KMS-11 (cell line): Measurements from ENCODE around the gene CCDC136.

ENCODE experiments used
- H2AFZ ChIP-seq: fragments of 200-600 bp; sonication (generic); 2 replicates; pipeline ENCODE4 v1.6.1; 2016; ENCODE audit warnings: antibody characterized with exemption, mixed run types, low read depth
- H3K27ac ChIP-seq: fragments of 200-600 bp; sonication (generic); 2 replicates; pipeline ENCODE4 v1.6.1; 2016; ENCODE audit warnings: mild to moderate bottlenecking, mixed run types
- H3K27me3 ChIP-seq: fragments of 200-600 bp; sonication (generic); 2 replicates; pipeline ENCODE4 v1.6.1; 2017; ENCODE audit warnings: mild to moderate bottlenecking, low read depth, mixed run types, moderate library complexity; ENCODE audit not compliant: insufficient read depth
- H3K36me3 ChIP-seq: fragments of 200-600 bp; sonication (generic); 2 replicates; pipeline ENCODE4 v1.6.1; 2017; ENCODE audit warnings: mild to moderate bottlenecking, mixed run types; ENCODE audit not compliant: insufficient read depth
- H3K4me1 ChIP-seq: fragments of 200-600 bp; sonication (generic); 2 replicates; pipeline ENCODE4 v1.6.1; 2016; ENCODE audit warnings: mild to moderate bottlenecking, low read depth, mixed run types; ENCODE audit not compliant: poor library complexity, severe bottlenecking
- H3K4me2 ChIP-seq: fragments of 200-600 bp; sonication (generic); 2 replicates; pipeline ENCODE4 v1.7.0; 2016; ENCODE audit warnings: mild to moderate bottlenecking, mixed run types
- H3K4me3 ChIP-seq: fragments of 200-600 bp; sonication (generic); IDR thresholded peaks from 2 replicates; pipeline ENCODE4 v1.6.1; 2017; ENCODE audit warnings: low read depth, low read length, mixed read lengths; ENCODE audit not compliant: insufficient read depth
- H3K79me2 ChIP-seq: fragments of 200-600 bp; sonication (generic); 2 replicates; pipeline ENCODE4 v1.6.1; 2016; ENCODE audit warnings: low read depth, mixed run types; ENCODE audit not compliant: insufficient read depth
- H3K9ac ChIP-seq: fragments of 200-600 bp; sonication (generic); 2 replicates; pipeline ENCODE4 v1.6.1; 2016; ENCODE audit warnings: mild to moderate bottlenecking, mixed run types
- H4K20me1 ChIP-seq: fragments of 200-600 bp; sonication (generic); 2 replicates; pipeline ENCODE4 v1.6.1; 2016; ENCODE audit warnings: mild to moderate bottlenecking, mixed run types; ENCODE audit not compliant: insufficient read depth
- CTCF ChIP-seq: fragments of 200-600 bp; sonication (generic); conservative IDR thresholded peaks from 2 replicates; pipeline ENCODE4 v1.6.1; 2017; ENCODE audit warnings: low read depth, mild to moderate bottlenecking, antibody characterized with exemption, low read length, moderate library complexity, mixed read lengths

Gene CCDC136

GRCh38 chr7:128763541-128763940, 28.2 kb upstream of the CCDC136 start:
- Histone ChIP-seq H3K36me3 (0 out of 2 replicates have a peak, but pooled peaks cover 8% of the 10 kb centered on the region), H3K9ac (no peak overlapping the region), H3K4me2 (no peak overlapping the region), H3K27me3 (no peaks in the 10 kb centered on the region), H3K79me2 (no peaks in the 10 kb centered on the region), H3K4me1 (no peaks in the 10 kb centered on the region), H3K27ac (no peak overlapping the region), H2AFZ (no peak overlapping the region), H3K4me3 (no peak overlapping the region), H4K20me1 (no peaks in the 10 kb centered on the region)
- no peak for TF ChIP-seq CTCF

DNA sequence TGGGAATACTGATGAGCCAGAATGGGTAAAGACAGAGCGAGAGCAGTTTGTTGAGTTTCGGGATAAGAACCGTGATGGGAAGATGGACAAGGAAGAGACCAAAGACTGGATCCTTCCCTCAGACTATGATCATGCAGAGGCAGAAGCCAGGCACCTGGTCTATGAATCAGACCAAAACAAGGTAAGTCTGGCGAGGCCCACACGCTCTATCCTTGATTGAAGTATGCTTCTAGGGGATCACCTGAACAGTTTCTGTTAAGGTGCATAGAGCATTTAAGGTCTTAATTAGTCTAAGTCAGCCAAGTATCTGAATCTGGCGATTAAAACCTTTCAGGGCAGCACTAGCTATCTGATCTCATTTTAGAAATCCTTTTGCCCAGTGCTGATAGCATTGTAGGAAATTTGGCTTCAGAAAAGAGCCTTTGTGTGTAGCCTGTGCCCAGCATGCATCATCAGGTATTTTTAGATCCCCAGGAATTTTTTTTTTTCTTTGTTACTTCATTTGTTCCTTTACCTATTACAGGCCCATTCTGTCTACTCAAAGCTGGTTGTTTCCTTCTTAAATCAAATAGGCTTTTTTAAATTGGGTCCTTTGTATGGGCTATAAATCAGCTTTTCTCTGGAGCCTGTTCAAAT, 24.2 kb upstream of the CCDC136 start:
- no peak overlapping the region for H3K4me2 ChIP-seq
- no peaks in the 10 kb centered on the region for H3K79me2 ChIP-seq
- no peak overlapping the region for H3K4me3 ChIP-seq
- no peak overlapping the region for H3K9ac ChIP-seq
- H3K27me3 ChIP-seq, result no peaks in the 10 kb centered on the region
- no peak overlapping the region for H2AFZ ChIP-seq
- no peaks in the 10 kb centered on the region for H3K4me1 ChIP-seq
- TF ChIP-seq CTCF, result no peak
- no peaks in the 10 kb centered on the region for H4K20me1 ChIP-seq
- H3K36me3 ChIP-seq, result no peaks in the 10 kb centered on the region; the same call in 1 of the 2 replicates
- no peak overlapping the region for H3K27ac ChIP-seq

DNA sequence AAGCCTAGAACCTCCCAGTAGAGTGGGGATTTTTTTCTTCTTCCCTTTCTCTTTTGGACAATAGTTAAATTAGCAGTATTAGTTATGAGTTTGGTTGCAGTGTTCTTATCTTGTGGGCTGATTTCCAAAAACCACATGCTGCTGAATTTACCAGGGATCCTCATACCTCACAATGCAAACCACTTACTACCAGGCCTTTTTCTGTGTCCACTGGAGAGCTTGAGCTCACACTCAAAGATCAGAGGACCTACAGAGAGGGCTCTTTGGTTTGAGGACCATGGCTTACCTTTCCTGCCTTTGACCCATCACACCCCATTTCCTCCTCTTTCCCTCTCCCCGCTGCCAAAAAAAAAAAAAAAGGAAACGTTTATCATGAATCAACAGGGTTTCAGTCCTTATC, 21.5 kb upstream of the CCDC136 start:
- Histone ChIP-seq H3K27ac (no peak overlapping the region), H3K4me1 (no peaks in the 10 kb centered on the region), H3K79me2 (no peaks in the 10 kb centered on the region), H3K4me3 (no peak overlapping the region), H2AFZ (no peak overlapping the region), H3K4me2 (no peak overlapping the region), H3K9ac (no peak overlapping the region), H3K36me3 (no peaks in the 10 kb centered on the region; the same call in 1 of the 2 replicates), H4K20me1 (no peaks in the 10 kb centered on the region), H3K27me3 (no peaks in the 10 kb centered on the region)
- no peak for TF ChIP-seq CTCF

DNA sequence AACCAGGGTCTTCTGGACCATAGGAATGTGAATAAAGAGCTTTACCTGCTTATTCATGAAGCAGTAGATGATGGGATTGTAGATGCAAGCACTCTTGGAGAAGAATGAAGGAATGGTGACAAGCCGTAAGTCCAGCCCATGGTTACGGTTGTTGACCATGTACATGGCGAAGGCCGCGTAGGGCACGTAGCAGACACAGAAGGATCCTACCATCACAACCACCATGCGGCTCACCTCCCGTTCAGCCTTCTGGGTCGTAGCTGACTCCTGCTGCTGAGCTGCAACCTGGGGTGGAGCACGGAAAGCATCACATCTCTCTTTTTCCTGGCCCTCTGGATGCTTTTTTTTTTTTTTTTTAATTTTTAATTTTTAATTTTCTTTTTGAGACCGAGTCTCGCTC, 18.2 kb upstream of the CCDC136 start:
- no peak overlapping the region for H3K4me2 ChIP-seq
- no peaks in the 10 kb centered on the region; the same call in 1 of the 2 replicates for H3K36me3 ChIP-seq
- H2AFZ ChIP-seq, result no peak overlapping the region
- H3K4me1 ChIP-seq, result no peaks in the 10 kb centered on the region
- H3K79me2 ChIP-seq, result no peaks in the 10 kb centered on the region
- H3K9ac ChIP-seq, result no peak overlapping the region
- H3K27me3 ChIP-seq, result no peaks in the 10 kb centered on the region
- H4K20me1 ChIP-seq, result no peaks in the 10 kb centered on the region
- TF ChIP-seq CTCF, result no peak
- H3K4me3 ChIP-seq, result no peak overlapping the region
- H3K27ac ChIP-seq, result no peak overlapping the region
